NCI-H1105 (cell line): ENCODE measurements around the gene HIGD1A.

Source experiments
- DNase-seq: peaks from one replicate; lab custom pipeline; 2025; lab: John Stamatoyannopoulos, UW

Gene HIGD1A

DNA sequence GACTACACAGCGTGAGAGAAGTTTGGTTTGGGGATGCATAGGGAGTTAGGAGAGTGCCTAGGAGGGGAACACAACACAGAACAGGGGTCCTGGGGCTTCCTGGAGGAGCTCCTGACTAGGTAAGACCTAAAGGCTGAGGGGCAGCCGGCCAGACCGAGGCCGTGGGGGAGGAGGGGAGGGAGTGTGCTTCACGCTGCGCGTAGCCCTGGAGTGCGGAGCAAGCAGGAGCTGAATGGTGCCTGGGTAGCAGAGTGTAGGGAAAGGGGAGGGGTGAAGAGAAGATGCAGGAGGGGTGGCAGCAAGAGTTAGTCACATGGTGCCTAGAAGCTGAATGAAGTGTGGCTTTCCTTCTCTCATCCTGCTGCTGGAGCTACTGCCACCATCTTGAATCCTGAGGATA, 69.3 kb downstream of the HIGD1A start:
- no peak for DNase-seq

DNA sequence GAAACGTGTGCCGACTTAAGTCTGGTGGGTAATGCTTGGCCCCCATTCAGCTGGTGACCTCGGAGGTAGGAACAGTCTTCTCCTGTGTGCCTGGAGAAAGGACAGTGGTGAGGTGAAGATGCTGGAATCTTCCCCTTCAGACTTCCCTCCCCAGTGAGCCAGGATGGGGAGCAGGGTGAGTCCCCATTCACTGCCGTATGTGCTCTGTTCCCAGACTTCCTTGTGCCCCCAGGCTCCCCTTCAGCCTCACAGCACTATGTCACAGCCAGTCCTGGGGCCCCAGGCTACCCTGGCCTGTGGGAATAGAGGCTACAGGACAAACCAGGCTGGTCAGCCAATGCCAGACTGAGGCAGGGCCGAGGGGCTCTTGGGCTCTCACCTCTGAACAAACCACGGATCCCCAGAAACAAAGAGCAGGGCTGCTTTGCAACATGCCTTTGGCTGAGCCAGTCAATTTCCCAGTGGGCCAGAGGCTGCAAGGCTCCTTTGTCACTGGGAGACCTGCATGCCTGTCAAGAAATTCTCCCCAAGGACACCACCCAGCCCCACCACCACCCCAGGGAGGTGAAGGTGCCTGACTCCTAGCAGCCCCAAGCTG, 69.9 kb downstream of the HIGD1A start:
- no peak for DNase-seq

DNA sequence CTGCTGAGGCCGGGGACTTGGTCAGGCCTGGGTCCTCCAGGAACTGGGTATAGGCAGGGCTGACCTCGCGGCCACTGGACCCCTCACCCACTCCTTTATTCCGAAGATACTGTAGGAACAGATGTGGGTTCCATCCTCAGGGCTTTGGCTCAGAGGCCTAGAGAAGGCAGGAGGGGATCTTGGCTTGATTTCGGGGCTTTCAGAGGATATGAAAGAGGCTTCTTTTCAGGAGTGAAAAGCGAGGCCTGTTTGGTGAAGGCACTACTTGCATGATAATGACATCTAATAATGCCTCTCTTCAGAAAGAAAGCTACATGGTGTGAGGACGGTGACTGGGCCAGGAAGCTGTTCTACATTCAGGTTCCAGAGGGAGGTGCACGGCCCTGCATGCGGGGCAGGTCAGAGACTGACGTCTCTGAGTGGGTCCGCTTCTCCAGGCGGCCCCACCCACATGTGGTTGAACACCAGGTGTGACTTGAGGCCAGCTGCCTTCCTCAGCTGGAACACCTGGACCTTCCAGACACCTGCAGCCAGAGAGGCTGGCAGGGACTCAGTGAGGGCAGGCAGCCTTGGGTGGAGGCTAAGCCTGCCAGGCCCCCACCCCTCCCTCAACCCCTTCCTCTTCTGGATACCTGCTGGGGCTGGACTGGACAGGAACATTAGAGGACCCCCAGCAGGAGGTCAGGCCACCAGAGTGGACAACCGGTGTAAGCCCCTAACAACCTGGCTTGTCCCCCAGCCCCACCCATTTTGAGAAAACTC, 70.6 kb downstream of the HIGD1A start:
- DNase-seq, result no peak
